Endothelial cell of umbilical vein (primary cell): Measurements from ENCODE around the gene GANC. TPM values are rescaled to one million over a fixed set of nuclear protein-coding genes. Genes with fewer than 3 reads are reported as not detected.

ENCODE experiments used
- BruUV-seq: library from RNA; stranded (reverse); fragments of 400-500 nt; replicated peaks from 2 replicates; lab custom pipeline; 2021; lab: Mats Ljungman, UMichigan
- CTCF ChIA-PET: fragments of 300-600, 350-600 bp; sonication (Branson Sonifier 250); formaldehyde crosslinking; loops from one replicate; lab custom pipeline; 2021; ENCODE audit warnings: antibody characterized with exemption, inconsistent platforms; lab: Charles Lee
- POLR2A ChIA-PET: fragments of 300-600, 350-600 bp; sonication (Branson Sonifier 250); formaldehyde crosslinking; loops from one replicate; lab custom pipeline; 2021; ENCODE audit warnings: antibody characterized with exemption, inconsistent platforms; lab: Charles Lee
- DNase-seq: peaks from one replicate; pipeline ENCODE4 v3.0.0-alpha.2; 2011; ENCODE audit warnings: low read depth, low spot score
- FAIRE-seq: peaks from 2 replicates; lab custom pipeline; 2011; peaks lifted over from hg19 to GRCh38; lab: Jason Lieb, UNC
- H2AFZ ChIP-seq: 2 replicates; pipeline ENCODE4 v1.6.0; 2012; ENCODE audit warnings: low read depth, low read length, control low read depth, inconsistent platforms
- H3K27ac ChIP-seq: 2 replicates; pipeline ENCODE4 v1.5.1; 2011; ENCODE audit warnings: low read depth, mild to moderate bottlenecking, control low read depth, low read length, moderate library complexity; ENCODE audit not compliant: insufficient read depth
- H3K27me3 ChIP-seq, 2 experiments: 2 replicates each; pipeline versions ENCODE4 v1.6.0 to v1.6.1; 2011; ENCODE audit warnings: low read length in 2 of 2, mixed read lengths in 1 of 2; ENCODE audit not compliant: control insufficient read depth in 2 of 2, insufficient read depth in 2 of 2
- H3K36me3 ChIP-seq, 2 experiments: 2 replicates in 1 of 2; 3 replicates in 1 of 2; pipeline ENCODE4 v1.5.1; 2011; ENCODE audit warnings: low read length in 2 of 2, mild to moderate bottlenecking in 1 of 2, moderate library complexity in 1 of 2; ENCODE audit not compliant: control insufficient read depth in 2 of 2, insufficient read depth in 2 of 2; ENCODE audit errors: extremely low read depth in 1 of 2
- H3K4me1 ChIP-seq: 3 replicates; pipeline ENCODE4 v1.5.1; 2011; ENCODE audit warnings: mild to moderate bottlenecking, low read length; ENCODE audit not compliant: control insufficient read depth, insufficient read depth; ENCODE audit errors: extremely low read depth
- H3K4me2 ChIP-seq: 2 replicates; pipeline ENCODE4 v1.6.1; 2011; ENCODE audit warnings: low read length, control low read depth, mixed read lengths; ENCODE audit not compliant: insufficient read depth
- H3K4me3 ChIP-seq, 3 experiments: fragments of 200-600 bp in 1 of 3; sonication (generic), shearing (Covaris generic) in 1 of 3; replicated peaks in 1 of 3; 2 replicates each; pipeline ENCODE4 v1.5.1; 2011 to 2016; ENCODE audit warnings: control low read depth in 3 of 3, low read length in 3 of 3, mild to moderate bottlenecking in 2 of 3, inconsistent platforms in 1 of 3, low read depth in 1 of 3, moderate library complexity in 1 of 3; ENCODE audit not compliant: insufficient read depth in 1 of 3
- H3K79me2 ChIP-seq: 2 replicates; pipeline ENCODE4 v1.6.0; 2012; ENCODE audit warnings: low read length, inconsistent platforms; ENCODE audit not compliant: control insufficient read depth, insufficient read depth
- H3K9ac ChIP-seq: replicated peaks from 2 replicates; pipeline ENCODE3; 2011; ENCODE audit warnings: low read length, control low read depth; ENCODE audit not compliant: insufficient read depth; ENCODE audit errors: extremely low read depth
- H3K9me1 ChIP-seq: replicated peaks from 3 replicates; pipeline ENCODE4 v1.6.0; 2011; ENCODE audit warnings: mild to moderate bottlenecking, low read length; ENCODE audit not compliant: control insufficient read depth, insufficient read depth; ENCODE audit errors: extremely low read depth
- H3K9me3 ChIP-seq: replicated peaks from 2 replicates; pipeline ENCODE4 v1.5.1; 2012; ENCODE audit warnings: low read length, inconsistent platforms; ENCODE audit not compliant: control insufficient read depth, insufficient read depth
- H4K20me1 ChIP-seq: replicated peaks from 2 replicates; pipeline ENCODE3; 2011; ENCODE audit warnings: mild to moderate bottlenecking, low read length; ENCODE audit not compliant: control insufficient read depth, insufficient read depth; ENCODE audit errors: extremely low read depth
- CTCF ChIP-seq, 2 donors: IDR thresholded peaks; 1 replicate in 1 of 2; 2 replicates in 1 of 2; pipeline ENCODE4 v1.5.1; 2011; ENCODE audit warnings: low read length in 2 of 2, mild to moderate bottlenecking in 2 of 2, moderate library complexity in 2 of 2, control low read depth in 1 of 2, inconsistent platforms in 1 of 2, low read depth in 1 of 2; ENCODE audit not compliant: insufficient read depth in 1 of 2; ENCODE audit errors: extremely low read depth in 1 of 2
- EZH2 ChIP-seq: IDR thresholded peaks from 2 replicates; pipeline ENCODE4 v1.6.1; 2012; ENCODE audit warnings: borderline replicate concordance, low read depth, mild to moderate bottlenecking, moderate library complexity, low read length, inconsistent platforms; ENCODE audit not compliant: severe bottlenecking
- FOS ChIP-seq: IDR thresholded peaks from 2 replicates; pipeline ENCODE4 v1.6.1; 2011; ENCODE audit warnings: mild to moderate bottlenecking, low read length, moderate library complexity, borderline replicate concordance; ENCODE audit not compliant: insufficient read depth
- GATA2 ChIP-seq: IDR thresholded peaks from 2 replicates; pipeline ENCODE4 v1.7.0; 2011; ENCODE audit warnings: low read depth, mild to moderate bottlenecking, moderate library complexity, mixed read lengths, low read length; ENCODE audit not compliant: insufficient read length, insufficient read depth
- JUN ChIP-seq: IDR thresholded peaks from 2 replicates; pipeline ENCODE4 v1.6.1; 2011; ENCODE audit warnings: borderline replicate concordance, low read depth; ENCODE audit not compliant: insufficient read length, insufficient read depth
- MAX ChIP-seq: IDR thresholded peaks from 2 replicates; pipeline ENCODE4 v1.6.1; 2011; ENCODE audit not compliant: insufficient read depth, insufficient read length
- MYC ChIP-seq: IDR thresholded peaks from one replicate; pipeline ENCODE4 v1.6.1; 2011; ENCODE audit warnings: mild to moderate bottlenecking, low read depth, low read length
- POLR2A ChIP-seq: IDR thresholded peaks from 2 replicates; pipeline ENCODE4 v1.6.1; 2012; ENCODE audit warnings: low read depth, mild to moderate bottlenecking, control low read depth, low read length
- POLR2AphosphoS5 ChIP-seq: IDR thresholded peaks from 2 replicates; pipeline ENCODE4 v1.6.1; 2012; ENCODE audit warnings: low read depth, mild to moderate bottlenecking, control low read depth, low read length, moderate library complexity; ENCODE audit not compliant: insufficient read depth
- dilution Hi-C: fragments of 300-500 bp; cut with MboI; formaldehyde crosslinking; loops from one replicate; pipeline ENCODE4 v1.15.0; 2019; ENCODE audit warnings: low sequenced_read_pairs; ENCODE audit not compliant: extremely low pct_ligation_motif_present
- intact Hi-C: fragments of 100-400 bp; cut with micrococcal nuclease; formaldehyde crosslinking; loops from one replicate; pipeline ENCODE4 v1.10.0; 2022
- polyA plus RNA-seq, 4 experiments: library from polyadenylated mRNA; depleted of rRNA in 3 of 4; stranded (reverse) in 3 of 4; unstranded in 1 of 4; fragments of >200 nt; gene quantifications; 2 replicates each; pipeline versions ENCODE4 v1.2.1 to v1.2.3, GENCODE V29; 2011 to 2012; ENCODE audit warnings: missing spikeins in 1 of 4
- total RNA-seq: library from RNA; stranded (reverse); gene quantifications from 2 replicates; pipeline ENCODE4 v1.2.3, GENCODE V29; 2021

Gene GANC
- total and polyA plus RNA-seq, 2 donors (not counting 3 experiments of a cell fraction or from before 2014, with no cell fraction given): 8.5 to 17.8 TPM

- H4K20me1 ChIP-seq: no peaks in the 10 kb centered on the region
- no peaks in the 10 kb centered on the region for H3K27me3 ChIP-seq
- no peaks in the 10 kb centered on the region for H3K79me2 ChIP-seq
- no peak for FAIRE-seq
- H3K4me1 ChIP-seq: no peaks in the 10 kb centered on the region
- ChIA-PET CTCF (interaction anchor here (0.7 to 4.5 kb wide), 2 partner anchors 10 to 44 kb away, joined by 3 to 31 read pairs; no protein-coding TSS in a partner anchor), POLR2A (interaction anchor here (0.7 kb wide), 1 partner anchor 227 kb away, joined by 4 read pairs; no protein-coding TSS in a partner anchor)
- no TSS peak for BruUV-seq
- H3K4me3 ChIP-seq: no peak overlapping the region
- intact Hi-C loops (no loop called here), dilution Hi-C loops (no loop called here)
- H3K27ac ChIP-seq: no peak overlapping the region
- no peak for TF ChIP-seq MYC
- no peak for TF ChIP-seq EZH2
- TF ChIP-seq POLR2A: no peak
- TF ChIP-seq CTCF (IDR thresholded peaks at IDR 0.05; ENCODE audit: extremely low read depth in 1 of 2, insufficient read depth in 1 of 2, low read depth in 1 of 2, low read length in 2 of 2): no peak
- no peak for TF ChIP-seq MAX
- no peak for TF ChIP-seq POLR2AphosphoS5
- no peak for TF ChIP-seq GATA2
- no peak for TF ChIP-seq FOS
- TF ChIP-seq JUN: no peak
- H3K9me3 ChIP-seq: no peaks in the 10 kb centered on the region
- no peak overlapping the region for H3K4me2 ChIP-seq
- H2AFZ ChIP-seq: no peak overlapping the region
- DNase-seq: no peak
- H3K36me3 ChIP-seq: no peaks in the 10 kb centered on the region
- no peaks in the 10 kb centered on the region for H3K9me1 ChIP-seq
- no peak overlapping the region for H3K9ac ChIP-seq
Observed at GRCh38 chr15:42374810-42375209, 101.8 kb downstream of the GANC start.
